ENCODE data around the gene NOD1.
"Not testable (repeated sequence)": the region's sequence is repeated elsewhere in the genome, so short reads cannot be mapped to it uniquely, and the experiment has no call there.

The NOD1 gene

GRCh38 chr7:30447466-30447865, 31.1 kb downstream of the NOD1 start:
- DNase-seq, result no peak

GRCh38 chr7:30446266-30446665, 32.3 kb downstream of the NOD1 start:
- DNase-seq, result no peak

DNA sequence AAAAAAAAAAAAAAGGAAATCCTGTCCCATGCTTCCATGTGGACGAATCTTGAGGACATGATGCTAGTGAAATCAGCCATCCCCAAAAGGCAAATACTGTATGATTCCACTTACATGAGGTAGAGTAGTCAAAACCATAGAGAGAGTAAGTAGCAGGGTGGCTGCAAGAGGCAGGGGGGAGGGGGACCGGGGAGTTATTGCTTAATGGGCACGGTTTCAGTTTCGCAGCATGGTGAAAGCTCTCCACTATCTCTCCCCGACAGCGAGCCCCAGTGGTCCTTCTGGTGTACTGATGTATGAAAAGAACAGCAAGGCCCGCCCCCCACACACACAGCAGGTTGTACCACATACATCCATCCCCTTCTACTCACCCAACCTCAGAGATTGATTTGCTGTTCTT, 32.8 kb downstream of the NOD1 start:
- peak; percentile 66 for DNase-seq

DNA sequence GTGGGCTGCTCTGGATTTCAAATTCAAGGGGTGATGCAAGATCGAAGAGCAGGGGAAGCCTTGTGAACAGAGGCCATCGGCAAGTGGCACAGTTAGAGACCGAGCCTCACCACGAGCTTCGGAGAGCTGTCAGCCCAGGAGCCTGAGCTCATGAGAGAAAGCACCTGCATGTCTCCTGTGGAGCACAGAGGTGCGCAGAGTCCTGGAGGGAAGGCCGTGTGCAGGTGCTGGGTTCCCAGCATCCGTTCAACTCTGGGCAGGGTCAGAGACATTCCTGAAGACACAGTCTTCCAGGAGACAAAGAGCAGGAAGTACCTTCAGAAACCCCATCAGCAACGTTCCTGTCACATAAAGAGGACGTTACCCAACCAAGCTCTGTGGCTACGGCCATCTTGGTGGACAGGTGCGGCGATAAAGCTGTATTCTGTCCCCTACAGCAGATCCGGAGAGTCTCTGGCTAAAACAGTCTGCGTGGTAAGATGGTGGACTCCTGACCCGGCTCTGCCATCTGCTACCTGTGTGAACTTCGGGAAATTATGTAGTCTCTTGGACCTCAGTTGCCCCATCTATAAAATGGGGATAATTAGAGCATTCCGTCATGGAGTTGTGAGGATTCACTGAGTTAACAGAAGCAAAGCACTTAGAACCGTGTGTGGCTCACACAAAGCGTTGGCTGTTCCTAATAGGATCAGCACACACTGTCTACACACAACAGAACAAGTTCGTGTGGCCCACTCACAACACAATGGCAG, 40.6 kb downstream of the NOD1 start:
- no peak for DNase-seq

DNA sequence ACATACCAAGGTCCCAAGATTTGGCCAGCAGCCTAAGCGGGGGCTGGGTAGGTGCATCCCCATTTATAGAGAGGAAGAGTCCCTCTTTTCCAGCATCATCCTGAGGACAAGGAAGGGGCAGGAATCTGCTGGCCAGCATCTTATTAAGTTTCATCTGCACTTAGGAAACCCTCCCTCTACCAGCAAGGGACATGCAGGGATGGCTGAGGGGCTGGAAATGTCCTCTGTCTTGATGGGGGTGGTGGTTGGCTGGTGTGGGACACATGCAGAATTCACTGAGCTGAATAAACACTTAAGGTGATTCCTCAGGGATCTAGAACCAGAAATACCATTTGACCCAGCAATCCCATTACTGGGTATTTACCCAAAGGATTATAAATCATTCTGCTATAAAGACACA, 42.1 kb downstream of the NOD1 start:
- DNase-seq, result no peak

GRCh38 chr7:30436046-30436445, 42.5 kb downstream of the NOD1 start:
- no peak for DNase-seq

GRCh38 chr7:30434140-30434799, 44.3 kb downstream of the NOD1 start:
- DNase-seq, result no peak

GRCh38 chr7:30433506-30433905, 45.1 kb downstream of the NOD1 start:
- no peak for DNase-seq

GRCh38 chr7:30433082-30433481, 45.5 kb downstream of the NOD1 start:
- DNase-seq, result no peak

GRCh38 chr7:30430777-30431176, 47.8 kb downstream of the NOD1 start:
- DNase-seq, result no peak

DNA sequence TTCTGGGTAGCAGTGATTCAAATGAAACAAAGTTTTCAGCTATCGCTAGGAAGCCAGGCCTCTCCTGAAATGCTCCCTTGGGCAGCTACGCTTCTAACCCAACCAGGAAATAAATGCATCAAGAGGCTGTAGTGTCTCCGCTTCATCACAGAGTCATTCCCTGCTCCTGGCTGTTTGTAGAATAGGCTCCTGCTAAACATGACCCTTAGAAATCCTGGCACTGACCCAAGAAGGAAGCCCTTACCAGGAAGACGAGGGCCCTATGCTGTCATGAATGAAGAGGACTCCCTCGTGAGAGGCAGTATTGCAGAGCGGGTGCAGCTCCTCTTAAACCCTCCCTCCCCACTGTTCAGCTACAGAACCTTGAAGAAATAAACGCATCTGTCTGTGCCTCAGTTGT, 48.3 kb downstream of the NOD1 start:
- DNase-seq, result no peak

GRCh38 chr7:30429156-30429530, 49.4 kb downstream of the NOD1 start:
- DNase-seq, result no peak

DNA sequence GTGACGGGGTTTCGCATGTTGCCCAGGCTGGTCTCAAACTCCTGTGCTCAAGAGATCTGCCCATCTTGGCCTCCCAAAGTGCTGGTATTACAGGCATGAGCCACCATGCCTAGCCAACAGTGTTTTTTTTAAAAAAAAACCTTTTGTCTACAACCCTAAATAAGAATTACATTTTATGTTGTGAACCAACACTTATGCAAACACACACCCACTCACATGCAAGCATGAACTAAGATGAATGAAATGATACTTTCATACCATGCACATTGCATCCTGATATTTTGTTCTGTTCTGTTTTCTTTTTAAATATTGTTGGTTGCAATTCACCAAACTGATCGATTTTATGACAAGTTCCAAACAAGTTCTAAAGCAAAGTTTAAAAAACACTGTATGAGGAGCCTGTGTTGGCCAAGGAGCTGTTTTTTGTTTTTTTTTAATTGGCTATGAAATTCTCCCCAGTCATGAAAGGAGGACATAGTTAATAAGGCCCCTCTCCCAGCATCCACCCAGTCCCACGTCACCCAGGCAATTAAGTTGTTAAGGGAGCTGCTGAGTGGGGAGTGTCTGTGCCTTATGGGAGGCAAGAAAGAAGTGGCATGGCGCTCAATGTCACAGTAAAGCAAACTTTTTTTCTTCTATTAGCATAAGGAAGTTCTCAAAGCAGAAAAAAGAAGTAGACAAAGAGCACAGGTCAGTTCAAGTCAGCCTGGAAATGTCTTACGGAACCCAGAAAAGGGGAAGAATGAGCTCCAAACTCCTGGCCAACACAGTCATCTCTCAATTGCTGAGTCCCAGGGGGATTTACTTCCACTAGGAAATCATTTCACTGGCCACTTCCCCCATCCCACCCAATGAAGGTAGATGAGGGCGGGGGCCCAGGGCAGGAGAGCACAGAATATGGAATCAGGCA, 50.1 kb downstream of the NOD1 start:
- no peak for DNase-seq

DNA sequence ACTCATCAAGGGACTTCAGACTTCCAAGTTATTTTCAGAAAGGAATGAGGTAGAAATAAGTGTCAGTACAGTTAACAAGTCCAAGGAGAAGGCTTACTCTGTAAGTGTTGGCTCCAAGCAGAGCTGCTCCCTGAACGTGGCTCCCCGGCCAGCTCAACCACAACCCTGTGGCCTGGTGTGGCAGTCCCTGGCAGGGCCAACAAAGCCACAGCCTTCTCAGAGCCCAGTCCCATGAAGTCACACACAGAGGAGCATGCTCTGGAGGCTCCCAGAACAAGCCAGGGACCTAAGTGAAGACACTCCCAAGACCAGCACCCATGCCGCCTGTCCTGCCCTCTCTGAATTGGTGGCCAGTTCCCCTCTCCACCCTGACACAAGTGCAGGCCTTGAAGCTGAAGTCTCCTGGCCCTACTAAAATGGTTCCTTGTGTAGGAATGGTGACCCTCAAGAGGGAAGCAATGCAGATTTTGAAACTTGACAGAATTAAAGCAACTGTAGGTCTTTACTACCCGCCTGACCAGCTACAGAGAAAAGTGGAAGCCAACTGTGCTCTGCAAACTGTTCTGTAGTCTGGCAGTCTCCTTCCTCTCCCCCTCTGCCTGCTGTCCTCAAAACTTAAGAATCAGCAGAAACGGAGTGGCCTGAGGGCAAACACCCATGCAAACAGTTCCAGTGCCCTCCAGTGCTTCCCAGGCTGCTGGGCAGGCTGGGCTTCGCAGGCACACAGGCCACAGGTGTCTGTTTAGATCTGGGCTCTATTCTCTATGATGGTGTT, 51.1 kb downstream of the NOD1 start:
- DNase-seq, result no peak

DNA sequence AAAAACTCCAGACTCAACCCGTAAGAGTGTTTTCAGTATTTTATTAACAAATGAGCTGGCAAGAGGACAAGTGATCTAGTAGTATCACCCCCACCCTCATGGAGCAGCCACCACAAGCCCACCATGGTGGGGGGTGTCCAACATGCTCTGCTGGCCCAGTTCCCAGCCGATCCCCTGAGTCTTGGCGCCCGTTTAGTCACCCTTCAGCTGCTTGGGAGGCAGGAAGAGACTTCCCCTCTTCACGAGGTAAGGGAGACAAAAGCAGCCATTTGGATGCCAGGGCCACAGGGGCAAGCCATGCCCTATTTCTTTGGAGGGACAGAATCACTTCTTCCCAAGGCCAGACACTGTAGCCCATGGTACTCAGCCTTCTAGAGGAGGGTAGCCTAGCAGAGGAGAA, 54.1 kb downstream of the NOD1 start:
- DNase-seq, result no peak

DNA sequence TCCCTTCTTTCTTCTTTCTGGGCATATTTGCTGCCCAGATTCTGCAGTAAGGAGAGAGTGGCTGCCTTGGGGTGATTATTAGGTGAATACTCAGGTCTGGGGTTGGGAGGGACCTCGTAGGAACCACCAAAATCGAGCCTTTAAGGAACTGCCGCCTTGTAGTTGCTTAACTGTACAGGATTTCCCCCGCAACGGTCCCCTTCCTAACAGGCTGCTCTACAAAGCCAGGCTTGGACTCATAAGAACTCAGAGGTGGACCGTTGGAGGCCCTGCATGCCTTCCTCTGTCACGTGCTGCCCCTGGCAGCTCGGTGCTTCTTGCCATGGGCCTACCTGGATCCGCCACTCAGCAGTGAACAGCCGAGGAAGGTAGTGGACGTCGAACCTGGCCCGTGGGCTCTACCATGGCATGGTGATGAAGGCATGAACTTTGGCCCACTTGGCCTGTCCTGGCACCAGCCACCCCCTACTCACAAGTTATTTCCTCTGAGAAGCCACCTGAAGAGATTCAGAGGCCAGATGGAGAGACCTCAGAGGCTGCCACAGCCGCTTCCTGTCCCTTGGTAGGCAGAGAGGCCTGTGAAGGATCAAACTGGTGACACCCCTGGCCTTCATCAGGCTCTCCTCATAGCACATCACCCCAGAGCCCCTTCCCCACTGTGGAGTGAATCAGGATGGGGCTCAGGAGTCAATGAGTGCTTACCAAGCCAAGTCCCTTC, 54.6 kb downstream of the NOD1 start:
- DNase-seq, result no peak

DNA sequence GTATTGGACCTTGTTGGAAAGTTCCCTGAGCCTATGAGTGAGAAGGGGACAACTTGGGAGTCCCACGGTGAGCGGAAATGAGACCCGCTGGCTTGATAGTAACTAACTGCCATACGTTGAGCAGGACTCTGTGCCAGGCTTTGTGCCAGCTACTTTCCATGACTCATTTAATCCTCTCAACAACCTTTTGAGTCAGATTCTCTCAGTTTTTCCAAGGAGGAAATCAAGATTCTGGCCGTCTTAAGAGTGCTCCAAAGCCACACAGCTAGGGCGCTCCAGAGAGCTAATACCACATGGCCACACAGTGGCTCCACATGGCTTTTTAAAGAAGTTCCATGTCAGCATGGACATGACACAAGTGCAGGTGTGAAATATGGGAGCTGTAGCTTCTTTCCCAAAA, 55.7 kb downstream of the NOD1 start:
- DNase-seq, result no peak

DNA sequence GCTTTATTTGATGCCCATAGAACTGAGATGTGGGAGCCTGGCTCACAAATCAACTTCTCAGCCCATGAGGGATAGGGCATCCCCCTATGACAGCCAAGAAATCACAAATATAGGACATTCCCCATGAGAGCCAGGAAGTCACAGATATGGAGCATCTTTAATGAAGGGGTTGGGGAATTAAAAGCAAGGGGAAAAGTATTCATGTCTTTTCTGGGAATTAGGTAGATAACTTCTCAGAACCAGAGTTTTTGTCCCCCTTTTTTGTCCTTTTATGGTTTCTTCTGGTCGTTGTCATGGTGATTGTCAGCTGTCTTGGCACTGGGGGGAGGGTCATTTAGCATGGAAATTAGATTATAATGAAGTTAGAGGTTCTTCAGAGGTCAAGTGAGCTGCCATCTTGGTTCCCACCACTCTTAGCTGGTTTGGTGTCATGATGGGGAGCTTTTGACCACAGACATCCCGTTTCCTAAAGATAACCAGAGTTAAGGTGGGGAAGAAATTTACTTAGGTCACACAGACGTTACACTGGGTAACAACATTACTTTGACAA, 56.9 kb downstream of the NOD1 start:
- no peak for DNase-seq

GRCh38 chr7:30420662-30421061, 57.9 kb downstream of the NOD1 start:
- DNase-seq, result no peak

DNA sequence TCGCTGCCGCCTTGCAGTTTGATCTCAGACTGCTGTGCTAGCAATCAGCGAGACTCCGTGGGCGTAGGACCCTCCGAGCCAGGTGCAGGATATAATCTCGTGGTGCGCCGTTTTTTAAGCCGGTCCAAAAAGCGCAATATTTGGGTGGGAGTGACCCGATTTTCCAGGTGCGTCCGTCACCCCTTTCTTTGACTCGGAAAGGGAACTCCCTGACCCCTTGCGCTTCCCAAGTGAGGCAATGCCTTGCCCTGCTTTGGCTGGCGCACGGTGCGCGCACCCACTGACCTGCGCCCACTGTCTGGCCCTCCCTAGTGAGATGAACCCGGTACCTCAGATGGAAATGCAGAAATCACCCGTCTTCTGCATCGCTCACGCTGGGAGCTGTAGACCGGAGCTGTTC, 58.5 kb downstream of the NOD1 start:
- not testable (repeated sequence) for DNase-seq

DNA sequence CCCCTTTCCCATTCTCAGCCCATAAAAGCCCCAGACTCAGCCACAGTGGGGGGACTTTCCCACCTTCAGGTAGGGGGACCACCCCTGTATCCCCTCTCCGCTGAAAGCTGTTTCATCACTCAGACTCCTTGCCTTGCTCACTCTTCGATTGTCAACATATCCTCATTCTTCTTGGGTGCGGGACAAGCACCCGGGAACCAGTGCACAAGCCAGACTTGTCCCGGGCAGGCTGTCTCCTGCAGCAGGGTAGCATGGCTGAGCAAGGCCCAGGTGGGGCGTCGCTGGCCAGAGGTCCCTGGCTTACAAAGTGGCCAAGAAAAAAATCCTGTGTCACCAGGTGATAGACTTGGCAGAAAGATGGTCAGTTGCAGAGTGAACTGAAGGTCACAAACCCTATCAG, 64.7 kb downstream of the NOD1 start:
- no peak for DNase-seq

All from activated T-cell treated with anti-CD3 and anti-CD28 coated beads, Interleukin-2, amount 50 U/mL, for 1 hour (primary cell).